HEK293T (cell line): ENCODE data around the gene RPTOR.

Experiments
- CTCF ChIA-PET: fragments of 350-600 bp; formaldehyde crosslinking; extraction: SDS; loops from one replicate; lab custom pipeline; 2021; ENCODE audit warnings: antibody characterized with exemption, inconsistent platforms; lab: Yijun Ruan, JAX
- POLR2A ChIA-PET: fragments of 350-600 bp; formaldehyde crosslinking; extraction: SDS; loops from one replicate; lab custom pipeline; 2020; ENCODE audit warnings: antibody characterized with exemption, inconsistent platforms; lab: Yijun Ruan, JAX
- DNase-seq: peaks from one replicate; pipeline ENCODE4 v3.0.0; 2012; ENCODE audit warnings: mixed read lengths; ENCODE audit errors: extremely low spot score
- ARNT ChIP-seq: fragments of 450-650 bp; IDR thresholded peaks from 2 replicates; pipeline ENCODE4 v1.6.1; 2017; ENCODE audit warnings: mild to moderate bottlenecking
- BHLHE40 ChIP-seq: fragments of 450-650 bp; IDR thresholded peaks from 2 replicates; pipeline ENCODE4 v1.6.1; 2016; ENCODE audit warnings: mild to moderate bottlenecking, moderate library complexity, borderline replicate concordance
- CTBP1 ChIP-seq: fragments of 450-650 bp; IDR thresholded peaks from 2 replicates; pipeline ENCODE4 v1.6.1; 2016; ENCODE audit warnings: borderline replicate concordance
- ELF4 ChIP-seq: fragments of 450-650 bp; IDR thresholded peaks from 2 replicates; pipeline ENCODE4 v1.6.1; 2017; ENCODE audit warnings: antibody characterized with exemption
- FOXA1 ChIP-seq: fragments of 450-650 bp; IDR thresholded peaks from 2 replicates; pipeline ENCODE4 v1.6.1; 2016; ENCODE audit warnings: mild to moderate bottlenecking
- FOXK2 ChIP-seq: fragments of 450-650 bp; IDR thresholded peaks from 2 replicates; pipeline ENCODE4 v1.6.1; 2016; ENCODE audit warnings: mild to moderate bottlenecking
- FOXM1 ChIP-seq: fragments of 450-650 bp; IDR thresholded peaks from 2 replicates; pipeline ENCODE4 v1.6.1; 2017; ENCODE audit warnings: mild to moderate bottlenecking, borderline replicate concordance
- HDGF ChIP-seq: fragments of 450-650 bp; IDR thresholded peaks from 2 replicates; pipeline ENCODE4 v1.6.1; 2017; ENCODE audit warnings: antibody characterized with exemption, borderline replicate concordance
- L3MBTL2 ChIP-seq: fragments of 450-650 bp; conservative IDR thresholded peaks from 2 replicates; pipeline ENCODE4 v1.6.1; 2016; ENCODE audit warnings: mild to moderate bottlenecking
- LEF1 ChIP-seq: fragments of 450-650 bp; IDR thresholded peaks from 2 replicates; pipeline ENCODE4 v1.6.1; 2017; ENCODE audit warnings: mild to moderate bottlenecking, borderline replicate concordance
- NFRKB ChIP-seq: fragments of 450-650 bp; IDR thresholded peaks from 2 replicates; pipeline ENCODE4 v1.6.1; 2016; ENCODE audit warnings: mild to moderate bottlenecking, moderate library complexity
- SP1 ChIP-seq: fragments of 450-650 bp; IDR thresholded peaks from 2 replicates; pipeline ENCODE4 v1.6.1; 2017
- SUZ12 ChIP-seq: fragments of 450-650 bp; IDR thresholded peaks from 2 replicates; pipeline ENCODE4 v1.6.1; 2016; ENCODE audit warnings: mild to moderate bottlenecking
- TARDBP ChIP-seq: fragments of 450-650 bp; IDR thresholded peaks from 2 replicates; pipeline ENCODE4 v1.6.1; 2016
- ZNF384 ChIP-seq: fragments of 450-650 bp; IDR thresholded peaks from 2 replicates; pipeline ENCODE4 v1.6.1; 2016
- TF ChIP-seq, protein P1 (sequence below): fragments of 450-650 bp; IDR thresholded peaks from 2 replicates; pipeline ENCODE4 v1.6.1; 2016

Gene RPTOR

DNA sequence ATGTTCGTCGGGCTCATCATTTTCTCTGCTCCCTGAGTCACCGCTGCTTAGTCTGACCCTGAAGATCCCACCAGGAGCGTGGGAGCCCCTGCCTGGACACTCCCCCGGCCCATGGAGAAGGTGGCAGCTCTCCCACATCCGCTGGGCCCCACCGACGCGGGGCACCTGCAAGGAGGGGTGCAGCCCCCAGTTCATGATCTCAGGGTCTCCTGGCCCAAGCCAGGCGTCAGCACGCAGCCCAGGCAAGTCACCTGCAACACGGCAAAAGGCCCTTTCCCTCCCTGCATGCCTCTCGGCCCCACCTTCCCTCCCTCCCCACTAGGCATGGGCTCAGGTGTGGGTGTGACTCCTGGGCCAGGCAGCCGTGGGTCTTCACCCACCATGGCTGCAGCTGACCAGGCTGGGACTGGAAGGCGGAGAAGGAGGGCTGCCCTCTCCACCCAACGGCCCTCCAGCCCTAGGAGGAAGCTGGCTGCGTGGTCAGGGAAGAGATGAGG, 437.3 kb downstream of the RPTOR start:
- no peak for TF ChIP-seq FOXK2
- no peak for TF ChIP-seq TARDBP
- TF ChIP-seq SP1: no peak
- TF ChIP-seq CTBP1: no peak
- no peak for TF ChIP-seq ARNT
- no peak for TF ChIP-seq LEF1
- TF ChIP-seq ZNF384: no peak
- no peak for TF ChIP-seq FOXM1
- no peak for TF ChIP-seq HDGF
- no peak for TF ChIP-seq ELF4
- ChIA-PET CTCF (no interaction called here), POLR2A (no interaction called here)
- no peak for DNase-seq

DNA sequence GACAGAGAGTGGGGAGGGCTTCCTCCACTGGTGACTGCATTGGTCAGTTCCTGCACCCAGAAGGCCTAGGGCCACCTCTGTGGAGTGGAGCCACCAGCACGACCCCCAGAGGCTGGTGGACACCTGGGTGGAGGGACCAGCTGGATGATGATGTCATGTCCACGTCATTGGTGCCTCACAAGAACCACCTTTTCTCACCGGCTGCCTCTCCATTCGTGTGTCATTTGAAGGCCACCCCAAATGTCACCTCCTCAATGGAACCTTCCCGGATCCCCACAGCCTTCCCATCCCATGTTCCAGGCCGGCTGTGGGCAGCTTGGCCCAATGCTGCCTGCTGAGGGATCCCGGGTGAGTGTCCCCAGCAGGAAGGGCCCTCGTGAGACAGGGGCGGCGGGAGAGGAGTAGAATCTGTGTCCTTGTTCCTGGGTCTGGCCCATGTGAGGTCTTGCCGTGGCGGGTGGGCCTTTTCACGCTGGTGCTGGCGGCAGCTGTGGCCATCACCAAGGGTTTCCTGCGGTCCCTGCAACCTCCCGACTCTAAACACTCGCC, 437.9 kb downstream of the RPTOR start:
- DNase-seq: no peak
- CTCF ChIA-PET: no interaction called here
- TF ChIP-seq L3MBTL2 (no peak), FOXA1 (no peak), SUZ12 (no peak), TARDBP (no peak), ZNF384 (no peak), BHLHE40 (no peak), SP1 (no peak), ARNT (no peak), CTBP1 (no peak), HDGF (no peak), FOXM1 (no peak), FOXK2 (no peak)
- TF ChIP-seq, protein P1, sequence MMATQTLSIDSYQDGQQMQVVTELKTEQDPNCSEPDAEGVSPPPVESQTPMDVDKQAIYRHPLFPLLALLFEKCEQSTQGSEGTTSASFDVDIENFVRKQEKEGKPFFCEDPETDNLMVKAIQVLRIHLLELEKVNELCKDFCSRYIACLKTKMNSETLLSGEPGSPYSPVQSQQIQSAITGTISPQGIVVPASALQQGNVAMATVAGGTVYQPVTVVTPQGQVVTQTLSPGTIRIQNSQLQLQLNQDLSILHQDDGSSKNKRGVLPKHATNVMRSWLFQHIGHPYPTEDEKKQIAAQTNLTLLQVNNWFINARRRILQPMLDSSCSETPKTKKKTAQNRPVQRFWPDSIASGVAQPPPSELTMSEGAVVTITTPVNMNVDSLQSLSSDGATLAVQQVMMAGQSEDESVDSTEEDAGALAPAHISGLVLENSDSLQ: no peak
- POLR2A ChIA-PET: no interaction called here

DNA sequence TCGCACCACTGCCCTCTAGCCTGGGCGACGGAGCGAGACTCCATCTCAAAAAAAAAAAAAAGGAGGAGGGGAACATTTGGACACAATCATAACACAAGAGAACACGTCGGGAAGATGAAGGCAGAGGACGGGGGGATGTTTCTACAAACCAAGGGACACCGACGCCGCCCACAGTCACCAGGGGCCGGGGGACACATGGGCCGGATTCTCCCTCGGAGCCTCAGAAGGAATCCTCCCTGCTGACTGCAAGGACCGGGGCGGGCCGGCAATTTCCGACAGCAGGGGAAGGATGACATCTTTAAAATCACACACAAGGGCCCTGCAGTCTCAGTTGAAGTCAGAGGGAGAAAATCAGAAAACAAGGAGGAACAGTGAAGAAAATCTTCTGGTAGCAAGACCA, 438.9 kb downstream of the RPTOR start:
- ChIA-PET POLR2A (no interaction called here), CTCF (no interaction called here)
- DNase-seq: no peak
- no peak for TF ChIP-seq BHLHE40
- TF ChIP-seq, protein P1: no peak
- no peak for TF ChIP-seq FOXM1
- no peak for TF ChIP-seq HDGF
- no peak for TF ChIP-seq SP1
- no peak for TF ChIP-seq LEF1
- TF ChIP-seq FOXK2: no peak
- TF ChIP-seq ELF4: no peak
- TF ChIP-seq ZNF384: no peak
- no peak for TF ChIP-seq SUZ12
- no peak for TF ChIP-seq FOXA1
- TF ChIP-seq NFRKB: no peak
- TF ChIP-seq ARNT: no peak
- no peak for TF ChIP-seq TARDBP
- no peak for TF ChIP-seq CTBP1
- no peak for TF ChIP-seq L3MBTL2

GRCh38 chr17:80984749-80985148, 440.1 kb downstream of the RPTOR start:
- ChIA-PET POLR2A (no interaction called here), CTCF (no interaction called here)
- TF ChIP-seq NFRKB (no peak), FOXK2 (no peak), BHLHE40 (no peak), SP1 (no peak)
- no peak for DNase-seq

DNA sequence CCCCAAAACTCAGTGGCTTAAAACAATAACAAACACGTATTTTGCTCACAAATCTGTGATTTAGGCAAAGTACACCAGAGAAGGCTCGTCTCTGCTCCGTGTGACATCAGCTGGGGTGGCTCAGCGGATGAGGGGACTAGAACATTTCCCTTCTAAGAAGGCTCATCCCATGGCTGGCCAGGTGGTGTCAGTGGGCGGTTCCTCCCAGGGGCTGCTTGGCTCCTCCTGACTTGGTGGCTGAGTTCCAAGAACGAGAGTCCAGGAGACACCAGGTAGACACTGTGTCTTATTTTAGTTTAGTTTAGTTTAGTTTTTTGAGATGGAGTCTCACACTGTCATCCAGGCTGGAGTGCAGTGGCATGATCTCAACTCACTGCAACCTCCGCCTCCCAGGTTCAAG, 441.4 kb downstream of the RPTOR start:
- ChIA-PET CTCF (no interaction called here), POLR2A (no interaction called here)
- no peak for TF ChIP-seq HDGF
- TF ChIP-seq FOXA1: no peak
- TF ChIP-seq L3MBTL2: no peak
- TF ChIP-seq NFRKB: no peak
- TF ChIP-seq ZNF384: no peak
- TF ChIP-seq LEF1: no peak
- no peak for TF ChIP-seq SUZ12
- no peak for TF ChIP-seq FOXK2
- TF ChIP-seq ARNT: no peak
- TF ChIP-seq ELF4: no peak
- no peak for DNase-seq

DNA sequence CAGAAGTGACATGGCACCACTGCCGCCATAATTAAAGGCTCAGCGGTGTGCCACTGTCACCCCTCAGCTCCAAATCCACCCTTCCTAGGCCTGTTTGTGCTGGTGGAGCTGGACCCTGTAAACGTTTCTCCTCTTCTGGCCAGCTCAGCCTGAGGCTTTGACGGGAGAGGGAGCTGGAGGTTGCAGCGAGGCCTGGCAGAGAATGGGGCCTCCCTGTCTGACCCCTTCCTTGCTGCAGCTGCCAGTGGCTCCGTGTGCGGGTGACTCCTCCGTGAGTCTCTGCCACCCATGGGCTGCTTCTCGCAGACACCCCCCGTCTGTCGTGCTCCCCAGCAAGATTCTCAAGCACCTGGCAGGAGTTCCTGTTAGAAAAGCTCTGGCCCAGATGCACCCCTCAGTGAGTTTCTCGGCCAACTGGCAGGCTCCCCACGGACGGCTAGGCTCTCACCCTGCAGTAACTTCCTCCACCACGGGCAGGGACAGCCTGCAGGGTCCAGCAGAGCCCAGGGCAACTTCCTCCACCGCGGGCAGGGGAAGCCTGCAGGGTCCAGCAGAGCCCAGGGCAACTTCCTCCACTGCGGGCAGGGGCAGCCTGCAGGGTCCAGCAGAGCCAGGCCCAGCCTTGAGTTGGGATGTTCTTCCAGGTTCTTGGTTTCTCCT, 442.3 kb downstream of the RPTOR start:
- TF ChIP-seq FOXA1: no peak
- TF ChIP-seq FOXK2: no peak
- TF ChIP-seq NFRKB: no peak
- TF ChIP-seq LEF1: no peak
- no peak for TF ChIP-seq ELF4
- no peak for TF ChIP-seq ARNT
- no peak for TF ChIP-seq FOXM1
- TF ChIP-seq SP1: no peak
- no peak for TF ChIP-seq TARDBP
- TF ChIP-seq ZNF384: no peak
- TF ChIP-seq SUZ12: no peak
- no peak for TF ChIP-seq L3MBTL2
- no peak for TF ChIP-seq BHLHE40
- TF ChIP-seq CTBP1: no peak
- TF ChIP-seq, protein P1: no peak
- TF ChIP-seq HDGF: no peak
- ChIA-PET POLR2A (no interaction called here), CTCF (interaction anchor here (0.6 kb wide), 1 partner anchor 539 kb away, joined by 3 read pairs; no protein-coding TSS in a partner anchor)
- no peak for DNase-seq
